Measurements from ENCODE around the gene TNFSF8.

The TNFSF8 gene

GRCh38 chr9:114864471-114864870 lies 65.9 kb downstream of the TNFSF8 start:
- no peak for DNase-seq

- DNase-seq: no peak
Measured at GRCh38 chr9:114861922-114862605, 68.3 kb downstream of the TNFSF8 start.

- no peak for DNase-seq
Measured at GRCh38 chr9:114861273-114861672, 69.1 kb downstream of the TNFSF8 start.

- no peak for DNase-seq
Measured at GRCh38 chr9:114860187-114860586, 70.2 kb downstream of the TNFSF8 start.

GRCh38 chr9:114856942-114857315 lies 73.5 kb downstream of the TNFSF8 start:
- DNase-seq: no peak

GRCh38 chr9:114856215-114856941 lies 74.0 kb downstream of the TNFSF8 start:
- no peak for DNase-seq

- DNase-seq: no peak
Measured at GRCh38 chr9:114855488-114855887, 74.9 kb downstream of the TNFSF8 start.

- no peak for DNase-seq
Measured at GRCh38 chr9:114854736-114855355, 75.5 kb downstream of the TNFSF8 start.

- no peak for DNase-seq
Measured at GRCh38 chr9:114853071-114853855, 77.1 kb downstream of the TNFSF8 start.

GRCh38 chr9:114852050-114852594 lies 78.3 kb downstream of the TNFSF8 start:
- peak; percentile 96 for DNase-seq

- peak; percentile 61 for DNase-seq
Measured at GRCh38 chr9:114851306-114851705, 79.1 kb downstream of the TNFSF8 start.

All from MV-4-11 (cell line).